Mammary epithelial cell (primary cell): ENCODE measurements around the gene THUMPD3.

Experiments
- EZH2 ChIP-seq: IDR thresholded peaks from 2 replicates; pipeline ENCODE4 v1.6.1; 2012; ENCODE audit warnings: low read length, inconsistent platforms, borderline replicate concordance
- TF ChIP-seq, protein P1 (sequence below), 2 donors: IDR thresholded peaks in 1 of 2; conservative IDR thresholded peaks in 1 of 2; 2 replicates each; pipeline ENCODE4 v1.5.1; 2011 to 2012; ENCODE audit warnings: inconsistent platforms in 2 of 2, low read length in 2 of 2, mild to moderate bottlenecking in 2 of 2, control low read depth in 1 of 2, low read depth in 1 of 2; ENCODE audit not compliant: insufficient read depth in 1 of 2; ENCODE audit errors: extremely low read depth in 1 of 2

GRCh38 chr3:9345041-9345440 lies 17.8 kb upstream of the THUMPD3 start:
- TF ChIP-seq, protein P1, sequence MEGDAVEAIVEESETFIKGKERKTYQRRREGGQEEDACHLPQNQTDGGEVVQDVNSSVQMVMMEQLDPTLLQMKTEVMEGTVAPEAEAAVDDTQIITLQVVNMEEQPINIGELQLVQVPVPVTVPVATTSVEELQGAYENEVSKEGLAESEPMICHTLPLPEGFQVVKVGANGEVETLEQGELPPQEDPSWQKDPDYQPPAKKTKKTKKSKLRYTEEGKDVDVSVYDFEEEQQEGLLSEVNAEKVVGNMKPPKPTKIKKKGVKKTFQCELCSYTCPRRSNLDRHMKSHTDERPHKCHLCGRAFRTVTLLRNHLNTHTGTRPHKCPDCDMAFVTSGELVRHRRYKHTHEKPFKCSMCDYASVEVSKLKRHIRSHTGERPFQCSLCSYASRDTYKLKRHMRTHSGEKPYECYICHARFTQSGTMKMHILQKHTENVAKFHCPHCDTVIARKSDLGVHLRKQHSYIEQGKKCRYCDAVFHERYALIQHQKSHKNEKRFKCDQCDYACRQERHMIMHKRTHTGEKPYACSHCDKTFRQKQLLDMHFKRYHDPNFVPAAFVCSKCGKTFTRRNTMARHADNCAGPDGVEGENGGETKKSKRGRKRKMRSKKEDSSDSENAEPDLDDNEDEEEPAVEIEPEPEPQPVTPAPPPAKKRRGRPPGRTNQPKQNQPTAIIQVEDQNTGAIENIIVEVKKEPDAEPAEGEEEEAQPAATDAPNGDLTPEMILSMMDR (conservative IDR thresholded peaks at IDR 0.05 in 1 of 2, IDR thresholded peaks at IDR 0.05 in 1 of 2; ENCODE audit: extremely low read depth in 1 of 2, insufficient read depth in 1 of 2, low read depth in 1 of 2, low read length in 2 of 2) = no peak
- TF ChIP-seq EZH2 = no peak
